Neuronal stem cell (in vitro differentiated cells): ENCODE data around the gene BPIFA1. TPM values are rescaled to one million over a fixed set of nuclear protein-coding genes. Genes with fewer than 3 reads are reported as not detected.
A peak's percentile ranks its signal among the peaks of the same experiment; 100 is the strongest.

Experiments
- DNase-seq: peaks from one replicate; pipeline ENCODE4 v3.0.0-alpha.2; 2013; ENCODE audit warnings: low spot score
- H2AFZ ChIP-seq: one replicate; pipeline ENCODE4 v1.6.1; 2013; ENCODE audit warnings: mild to moderate bottlenecking, low read length, inconsistent platforms
- H2AK5ac ChIP-seq: 2 replicates; pipeline ENCODE4 v1.6.1; 2013; ENCODE audit warnings: low read depth, mild to moderate bottlenecking, inconsistent platforms, low read length, moderate library complexity, mixed read lengths
- H2BK120ac ChIP-seq: 2 replicates; pipeline ENCODE4 v1.6.1; 2013; ENCODE audit warnings: low read depth, mild to moderate bottlenecking, inconsistent platforms, low read length, moderate library complexity, mixed read lengths
- H2BK12ac ChIP-seq: one replicate; pipeline ENCODE4 v1.6.1; 2013; ENCODE audit warnings: low read length, inconsistent platforms
- H2BK15ac ChIP-seq: 2 replicates; pipeline ENCODE4 v1.6.1; 2013; ENCODE audit warnings: mild to moderate bottlenecking, low read length, inconsistent platforms, mixed read lengths
- H2BK5ac ChIP-seq: one replicate; pipeline ENCODE4 v1.6.1; 2013; ENCODE audit warnings: inconsistent platforms, mild to moderate bottlenecking, low read length, moderate library complexity
- H3K14ac ChIP-seq: one replicate; pipeline ENCODE4 v1.6.1; 2013; ENCODE audit warnings: low read length, inconsistent platforms
- H3K18ac ChIP-seq: 2 replicates; pipeline ENCODE4 v1.6.1; 2013; ENCODE audit warnings: low read length, inconsistent platforms
- H3K23ac ChIP-seq: 2 replicates; pipeline ENCODE4 v1.6.1; 2013; ENCODE audit warnings: low read depth, mild to moderate bottlenecking, mixed read lengths, low read length, inconsistent platforms; ENCODE audit not compliant: poor library complexity
- H3K27ac ChIP-seq: replicated peaks from 3 replicates; pipeline ENCODE4 v1.5.1; 2013; ENCODE audit warnings: low read length, inconsistent platforms
- H3K27me3 ChIP-seq, 3 experiments: 2 replicates each; pipeline ENCODE4 v1.6.1; 2013; ENCODE audit warnings: low read length in 3 of 3, mild to moderate bottlenecking in 2 of 3, inconsistent platforms in 1 of 3, low read depth in 1 of 3, mixed read lengths in 1 of 3, moderate library complexity in 1 of 3; ENCODE audit not compliant: control insufficient read depth in 3 of 3, insufficient read depth in 3 of 3
- H3K36me3 ChIP-seq, 2 donors: replicated peaks in 1 of 2; 2 replicates each; pipeline ENCODE4 v1.6.1; 2013; ENCODE audit warnings: low read length in 2 of 2; ENCODE audit not compliant: control insufficient read depth in 2 of 2, insufficient read depth in 2 of 2
- H3K4ac ChIP-seq: 2 replicates; pipeline ENCODE4 v1.6.1; 2013; ENCODE audit warnings: inconsistent platforms, mild to moderate bottlenecking, low read length, moderate library complexity
- H3K4me1 ChIP-seq, 2 donors: 1 replicate in 1 of 2; 2 replicates in 1 of 2; pipeline ENCODE4 v1.6.1; 2013; ENCODE audit warnings: low read length in 2 of 2, low read depth in 1 of 2; ENCODE audit not compliant: control insufficient read depth in 2 of 2, insufficient read depth in 1 of 2
- H3K4me2 ChIP-seq: one replicate; pipeline ENCODE4 v1.6.1; 2013; ENCODE audit warnings: mild to moderate bottlenecking, low read length, inconsistent platforms; ENCODE audit not compliant: insufficient read depth, poor library complexity, severe bottlenecking
- H3K4me3 ChIP-seq, 2 donors: 2 replicates each; pipeline ENCODE4 v1.5.1; 2013; ENCODE audit warnings: low read length in 2 of 2, mild to moderate bottlenecking in 2 of 2, inconsistent platforms in 1 of 2, moderate library complexity in 1 of 2
- H3K79me1 ChIP-seq: one replicate; pipeline ENCODE4 v1.6.1; 2013; ENCODE audit warnings: low read depth, mild to moderate bottlenecking, inconsistent platforms, low read length, moderate library complexity
- H3K9ac ChIP-seq: one replicate; pipeline ENCODE4 v1.6.1; 2013; ENCODE audit warnings: mild to moderate bottlenecking, low read depth, low read length, inconsistent platforms; ENCODE audit not compliant: poor library complexity
- H3K9me3 ChIP-seq, 2 donors: replicated peaks in 1 of 2; 2 replicates each; pipeline versions ENCODE3 to v1.6.1; 2013; ENCODE audit warnings: low read length in 2 of 2, mild to moderate bottlenecking in 2 of 2, inconsistent platforms in 1 of 2, low read depth in 1 of 2, mixed read lengths in 1 of 2, moderate library complexity in 1 of 2; ENCODE audit not compliant: control insufficient read depth in 2 of 2, insufficient read depth in 1 of 2
- H4K8ac ChIP-seq: one replicate; pipeline ENCODE4 v1.6.1; 2013; ENCODE audit warnings: low read depth, mild to moderate bottlenecking, inconsistent platforms, low read length, moderate library complexity
- H4K91ac ChIP-seq: one replicate; pipeline ENCODE4 v1.6.1; 2013; ENCODE audit warnings: low read length, low read depth, mild to moderate bottlenecking, inconsistent platforms; ENCODE audit not compliant: poor library complexity
- WGBS, 2 donors: extraction: QIAGEN DNeasy Blood & Tissue Kit; methylation state at CpG; one replicate each; pipeline ENCODE4 v1.1.7; 2013; ENCODE audit warnings: missing lambda C conversion rate in 2 of 2, mixed read lengths in 1 of 2; ENCODE audit not compliant: insufficient read length in 2 of 2, insufficient replicate concordance in 1 of 2; ENCODE audit errors: extremely low coverage in 2 of 2; 5-methylcytosine and 5-hydroxymethylcytosine counted together
- polyA plus RNA-seq, 2 experiments: library from polyadenylated mRNA; stranded (reverse); fragments of 200-250 nt; gene quantifications; one replicate each; pipeline ENCODE4 v1.2.3, GENCODE V29; 2013

The BPIFA1 gene
- polyA plus RNA-seq (2013, experiment 1 of 2) = not detected
- not detected for polyA plus RNA-seq (2013, experiment 2 of 2)

DNA sequence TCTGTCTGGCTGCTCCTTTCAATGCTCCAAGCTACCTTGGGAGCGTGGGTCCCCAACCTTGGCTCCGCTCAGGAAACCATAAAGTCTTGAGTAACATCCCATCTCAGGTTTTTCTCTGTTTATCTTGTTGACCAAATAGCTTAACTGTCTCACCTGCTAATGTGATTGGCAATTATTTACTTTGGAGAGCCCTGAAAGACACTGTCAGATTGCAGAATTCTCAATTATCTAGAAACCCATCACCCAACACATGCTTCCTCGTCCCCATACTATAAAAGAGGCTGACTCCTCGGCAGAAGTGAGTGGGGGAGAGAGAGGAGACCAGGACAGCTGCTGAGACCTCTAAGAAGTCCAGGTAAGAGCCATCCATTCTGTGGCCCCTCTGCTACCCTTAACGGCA lies at the start of gene BPIFA1:
Gene BPIFA1 (plus strand): TSS at position 301 of the 400 bp plus-strand sequence. CDS start 1,716 bp downstream, outside the sequence.
- Histone ChIP-seq H3K9ac (no peak within 1 kb of the TSS), H3K14ac (no peak within 1 kb of the TSS), H3K27me3 (peaks cover 0 to 9% (median 0%) of the 10 kb centered on the region in 3 experiments), H2BK120ac (no peak within 1 kb of the TSS), H3K4me2 (no peak within 1 kb of the TSS), H3K9me3 (no peaks in the 10 kb centered on the region), H3K23ac (no peak within 1 kb of the TSS), H2BK5ac (no peak within 1 kb of the TSS), H2BK15ac (no peak within 1 kb of the TSS), H2BK12ac (no peak within 1 kb of the TSS), H2AFZ (no peak within 1 kb of the TSS), H3K18ac (no peak within 1 kb of the TSS), H2AK5ac (no peak within 1 kb of the TSS), H3K27ac (no peak within 1 kb of the TSS), H3K4me1 (no peaks in the 10 kb centered on the region), H3K36me3 (no peaks in the 10 kb centered on the region), H3K4me3 (no peak within 1 kb of the TSS), H4K91ac (no peak within 1 kb of the TSS), H3K4ac (no peak within 1 kb of the TSS), H4K8ac (no peak within 1 kb of the TSS), H3K79me1 (no peaks in the 10 kb centered on the region)
- no CpG with 5 or more reads among the region's 5 CpGs for WGBS, 2 donors
- DNase-seq = no peak

DNA sequence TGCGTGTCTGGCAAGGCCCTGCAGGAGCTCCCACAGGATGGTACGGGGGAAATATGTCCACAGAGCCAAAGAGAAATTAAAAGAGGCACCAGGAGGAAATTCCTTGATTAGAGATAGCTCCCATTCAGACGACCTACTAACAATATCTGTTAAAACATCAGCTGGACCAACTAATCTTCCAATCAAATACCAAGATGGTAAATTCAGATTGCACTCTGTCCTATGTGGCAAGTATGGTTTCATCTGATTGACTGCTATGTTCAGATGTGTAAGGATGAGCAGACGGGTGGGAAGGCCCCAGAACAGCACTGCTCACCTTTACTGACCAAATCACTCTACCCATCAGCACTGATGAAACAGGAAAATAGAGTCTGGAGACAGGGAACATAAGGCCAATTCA lies 48.3 kb upstream of the BPIFA1 start:
- no peak for DNase-seq
- no peaks in the 10 kb centered on the region for H3K4me1 ChIP-seq
- WGBS, 2 donors = no CpG with 5 or more reads among the region's 4 CpGs

DNA sequence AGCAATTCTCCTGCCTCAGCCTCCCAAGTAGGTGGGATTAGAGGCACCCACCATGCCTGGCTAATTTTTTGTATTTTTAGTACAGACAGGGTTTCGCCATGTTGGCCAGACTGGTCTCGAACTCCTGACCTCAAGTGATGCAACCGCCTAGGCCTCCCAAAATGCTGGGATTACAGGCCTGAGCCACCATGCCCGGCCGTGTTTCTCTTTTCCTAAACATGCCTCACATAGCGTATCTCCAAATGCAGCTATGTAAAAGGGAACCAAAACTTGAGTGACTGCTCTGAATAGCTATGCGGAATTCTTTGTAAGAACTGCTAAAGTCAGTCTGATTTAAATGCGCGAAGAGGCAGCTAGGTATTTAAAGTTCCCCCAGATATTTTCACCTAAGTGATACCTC lies 47.4 kb upstream of the BPIFA1 start:
- Histone ChIP-seq H4K8ac (no peak overlapping the region), H3K79me1 (no peaks in the 10 kb centered on the region), H2BK12ac (no peak overlapping the region), H3K9me3 (peaks cover 0 to 1% of the 10 kb centered on the region in 2 donors), H4K91ac (no peak overlapping the region), H3K18ac (no peak overlapping the region), H3K9ac (no peak overlapping the region), H3K27ac (no peak overlapping the region), H3K4ac (no peak overlapping the region), H2BK5ac (no peak overlapping the region), H2AFZ (no peak overlapping the region), H3K36me3 (no peaks in the 10 kb centered on the region), H2BK120ac (no peak overlapping the region), H3K27me3 (peaks cover 0 to 3% (median 0%) of the 10 kb centered on the region in 3 experiments), H3K14ac (no peak overlapping the region), H2BK15ac (no peak overlapping the region), H3K23ac (no peak overlapping the region), H3K4me3 (no peak overlapping the region), H3K4me2 (no peak overlapping the region), H3K4me1 (no peaks in the 10 kb centered on the region), H2AK5ac (no peak overlapping the region)
- WGBS, 2 donors = no CpG with 5 or more reads among the region's 9 CpGs
- DNase-seq = no peak

More for the DNA sequence above, 48.3 kb upstream of the BPIFA1 start:
- peak overlapping the region; percentile 76 for H3K18ac ChIP-seq
- no peak overlapping the region for H2BK120ac ChIP-seq
- no peak overlapping the region for H3K4me2 ChIP-seq
- no peak overlapping the region for H2AK5ac ChIP-seq
- H3K27ac ChIP-seq = no peak overlapping the region
- no peak overlapping the region for H3K14ac ChIP-seq
- H3K23ac ChIP-seq = no peak overlapping the region
- no peak overlapping the region for H2AFZ ChIP-seq
- H2BK12ac ChIP-seq = no peak overlapping the region
- H4K8ac ChIP-seq = peak overlapping the region; percentile 96
- no peaks in the 10 kb centered on the region for H3K79me1 ChIP-seq
- H3K4me3 ChIP-seq = no peak overlapping the region
- peaks cover 0 to 3% (median 0%) of the 10 kb centered on the region in 3 experiments for H3K27me3 ChIP-seq
- H3K9ac ChIP-seq = no peak overlapping the region
- H4K91ac ChIP-seq = no peak overlapping the region
- H2BK5ac ChIP-seq = no peak overlapping the region
- H2BK15ac ChIP-seq = no peak overlapping the region
- H3K36me3 ChIP-seq = no peaks in the 10 kb centered on the region
- H3K9me3 ChIP-seq = peaks cover 0 to 3% of the 10 kb centered on the region in 2 donors
- H3K4ac ChIP-seq = peak overlapping the region; percentile 53

DNA sequence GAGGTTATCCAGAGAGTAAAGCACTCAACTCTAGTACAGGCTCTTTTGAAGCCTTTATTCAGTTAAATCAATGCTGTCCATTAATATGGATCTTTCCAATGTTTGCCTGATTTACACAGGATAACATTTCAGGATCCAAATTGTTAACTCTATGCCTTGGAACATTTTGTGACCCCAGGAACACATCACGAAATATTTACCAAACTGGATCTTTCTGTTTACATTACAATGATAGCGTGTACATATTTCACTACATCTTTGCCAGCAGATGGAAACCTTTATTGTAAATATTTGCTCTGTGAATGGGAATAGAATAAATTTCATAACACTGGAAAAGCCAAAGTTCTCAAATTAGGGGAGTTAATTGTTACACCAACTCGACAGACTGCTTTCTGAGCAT lies 44.3 kb upstream of the BPIFA1 start:
- no peak overlapping the region for H2BK15ac ChIP-seq
- no peak overlapping the region for H2BK5ac ChIP-seq
- no peak for DNase-seq
- peaks cover 0 to 10% (median 0%) of the 10 kb centered on the region in 3 experiments for H3K27me3 ChIP-seq
- H3K4ac ChIP-seq = no peak overlapping the region
- no peaks in the 10 kb centered on the region for H3K4me1 ChIP-seq
- no peak overlapping the region for H2AFZ ChIP-seq
- no peak overlapping the region for H2BK120ac ChIP-seq
- no peak overlapping the region for H3K9ac ChIP-seq
- H3K9me3 ChIP-seq = no peaks in the 10 kb centered on the region
- no peak overlapping the region for H4K8ac ChIP-seq
- H4K91ac ChIP-seq = no peak overlapping the region
- H3K4me3 ChIP-seq = no peak overlapping the region
- no CpG with 5 or more reads among the region's 3 CpGs for WGBS, 2 donors
- no peaks in the 10 kb centered on the region for H3K36me3 ChIP-seq
- no peaks in the 10 kb centered on the region for H3K79me1 ChIP-seq
- no peak overlapping the region for H3K23ac ChIP-seq
- no peak overlapping the region for H2BK12ac ChIP-seq
- no peak overlapping the region for H3K4me2 ChIP-seq
- H2AK5ac ChIP-seq = no peak overlapping the region
- no peak overlapping the region for H3K14ac ChIP-seq
- H3K18ac ChIP-seq = no peak overlapping the region
- H3K27ac ChIP-seq = no peak overlapping the region
